ENCODE measurements around the gene NIPAL1. TPM values are rescaled to one million over a fixed set of nuclear protein-coding genes. Genes with fewer than 3 reads are reported as not detected.

Gene NIPAL1
- total RNA-seq, 1 experiment from 2014 or later = 7.1 TPM

- TF ChIP-seq HMGA2 (CRISPR knock-in tag; IDR thresholded peaks at IDR 0.05) = no peak
Measured at GRCh38 chr4:48073567-48074103, 57.1 kb downstream of the NIPAL1 start (continued).

GRCh38 chr4:48074657-48075056 lies 58.1 kb downstream of the NIPAL1 start:
- H3K4me1 Mint-ChIP-seq = no peaks in the 10 kb centered on the region
- H3K27ac Mint-ChIP-seq = no peak overlapping the region
- CTCF ChIA-PET = no interaction called here
- H3K4me3 Mint-ChIP-seq = no peak overlapping the region
- no peak for DNase-seq (ENCODE audit: low spot score)
- no peak for ATAC-seq
- H3K27me3 Mint-ChIP-seq (ENCODE audit: low read depth) = no peaks in the 10 kb centered on the region
- POLR2A ChIA-PET = no interaction called here
- no peaks in the 10 kb centered on the region for H3K36me3 Mint-ChIP-seq
- TF ChIP-seq ZNF416 (CRISPR knock-in tag; IDR thresholded peaks at IDR 0.05) (no peak), HMGA2 (CRISPR knock-in tag; IDR thresholded peaks at IDR 0.05) (no peak), ZNF138 (CRISPR knock-in tag; conservative IDR thresholded peaks at IDR 0.05) (no peak), FOXP1 (CRISPR knock-in tag; IDR thresholded peaks at IDR 0.05; ENCODE audit: borderline replicate concordance) (no peak), NR1H2 (CRISPR knock-in tag; IDR thresholded peaks at IDR 0.05) (no peak)
- H3K9me3 Mint-ChIP-seq = no peaks in the 10 kb centered on the region

GRCh38 chr4:48078425-48078824 lies 61.9 kb downstream of the NIPAL1 start:
- H3K27ac Mint-ChIP-seq = no peak overlapping the region
- no peak for DNase-seq (ENCODE audit: low spot score)
- CTCF ChIA-PET = no interaction called here
- peaks cover 3% of the 10 kb centered on the region; the same call in 1 of the 2 replicates for H3K4me1 Mint-ChIP-seq
- H3K27me3 Mint-ChIP-seq (ENCODE audit: low read depth) = no peaks in the 10 kb centered on the region
- no peak overlapping the region for H3K4me3 Mint-ChIP-seq
- no peaks in the 10 kb centered on the region for H3K36me3 Mint-ChIP-seq
- H3K9me3 Mint-ChIP-seq = no peaks in the 10 kb centered on the region
- no peak for TF ChIP-seq ZNF121 (CRISPR knock-in tag; IDR thresholded peaks at IDR 0.05)
- no peak for TF ChIP-seq ZNF671 (CRISPR knock-in tag; IDR thresholded peaks at IDR 0.05)
- no peak for TF ChIP-seq ZNF263 (CRISPR knock-in tag; IDR thresholded peaks at IDR 0.05; ENCODE audit: low read depth)
- TF ChIP-seq SMAD4 (CRISPR knock-in tag; IDR thresholded peaks at IDR 0.05) = no peak
- no peak for TF ChIP-seq KAT7 (CRISPR knock-in tag; IDR thresholded peaks at IDR 0.05; ENCODE audit: borderline replicate concordance)
- no peak for TF ChIP-seq ZNF317 (CRISPR knock-in tag; IDR thresholded peaks at IDR 0.05; ENCODE audit: borderline replicate concordance, low read depth)
- TF ChIP-seq E2F1 (CRISPR knock-in tag; IDR thresholded peaks at IDR 0.05) = no peak
- TF ChIP-seq TCF7 (CRISPR knock-in tag; IDR thresholded peaks at IDR 0.05; ENCODE audit: low read depth) = no peak
- TF ChIP-seq NR2C2 (CRISPR knock-in tag; IDR thresholded peaks at IDR 0.05) = no peak
- no peak for TF ChIP-seq SP1 (CRISPR knock-in tag; conservative IDR thresholded peaks at IDR 0.05)
- TF ChIP-seq NFYB (CRISPR knock-in tag; conservative IDR thresholded peaks at IDR 0.05; ENCODE audit: low read depth) = no peak
- TF ChIP-seq, protein P1, sequence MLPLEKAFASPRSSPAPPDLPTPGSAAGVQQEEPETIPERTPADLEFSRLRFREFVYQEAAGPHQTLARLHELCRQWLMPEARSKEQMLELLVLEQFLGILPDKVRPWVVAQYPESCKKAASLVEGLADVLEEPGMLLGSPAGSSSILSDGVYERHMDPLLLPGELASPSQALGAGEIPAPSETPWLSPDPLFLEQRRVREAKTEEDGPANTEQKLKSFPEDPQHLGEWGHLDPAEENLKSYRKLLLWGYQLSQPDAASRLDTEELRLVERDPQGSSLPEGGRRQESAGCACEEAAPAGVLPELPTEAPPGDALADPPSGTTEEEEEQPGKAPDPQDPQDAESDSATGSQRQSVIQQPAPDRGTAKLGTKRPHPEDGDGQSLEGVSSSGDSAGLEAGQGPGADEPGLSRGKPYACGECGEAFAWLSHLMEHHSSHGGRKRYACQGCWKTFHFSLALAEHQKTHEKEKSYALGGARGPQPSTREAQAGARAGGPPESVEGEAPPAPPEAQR (CRISPR knock-in tag; IDR thresholded peaks at IDR 0.05) = no peak
- ATAC-seq = no peak
- POLR2A ChIA-PET = no interaction called here

- Mint-ChIP-seq H3K9me3 (no peaks in the 10 kb centered on the region), H3K27me3 (ENCODE audit: low read depth) (no peaks in the 10 kb centered on the region), H3K4me3 (no peak overlapping the region), H3K4me1 (peaks cover 3% of the 10 kb centered on the region; the same call in 1 of the 2 replicates), H3K36me3 (no peaks in the 10 kb centered on the region), H3K27ac (no peak overlapping the region)
- POLR2A ChIA-PET = no interaction called here
- no peak for ATAC-seq
- no peak for DNase-seq (ENCODE audit: low spot score)
- CTCF ChIA-PET = no interaction called here
- TF ChIP-seq CREM (CRISPR knock-in tag; IDR thresholded peaks at IDR 0.05) = no peak
- TF ChIP-seq, protein P2, sequence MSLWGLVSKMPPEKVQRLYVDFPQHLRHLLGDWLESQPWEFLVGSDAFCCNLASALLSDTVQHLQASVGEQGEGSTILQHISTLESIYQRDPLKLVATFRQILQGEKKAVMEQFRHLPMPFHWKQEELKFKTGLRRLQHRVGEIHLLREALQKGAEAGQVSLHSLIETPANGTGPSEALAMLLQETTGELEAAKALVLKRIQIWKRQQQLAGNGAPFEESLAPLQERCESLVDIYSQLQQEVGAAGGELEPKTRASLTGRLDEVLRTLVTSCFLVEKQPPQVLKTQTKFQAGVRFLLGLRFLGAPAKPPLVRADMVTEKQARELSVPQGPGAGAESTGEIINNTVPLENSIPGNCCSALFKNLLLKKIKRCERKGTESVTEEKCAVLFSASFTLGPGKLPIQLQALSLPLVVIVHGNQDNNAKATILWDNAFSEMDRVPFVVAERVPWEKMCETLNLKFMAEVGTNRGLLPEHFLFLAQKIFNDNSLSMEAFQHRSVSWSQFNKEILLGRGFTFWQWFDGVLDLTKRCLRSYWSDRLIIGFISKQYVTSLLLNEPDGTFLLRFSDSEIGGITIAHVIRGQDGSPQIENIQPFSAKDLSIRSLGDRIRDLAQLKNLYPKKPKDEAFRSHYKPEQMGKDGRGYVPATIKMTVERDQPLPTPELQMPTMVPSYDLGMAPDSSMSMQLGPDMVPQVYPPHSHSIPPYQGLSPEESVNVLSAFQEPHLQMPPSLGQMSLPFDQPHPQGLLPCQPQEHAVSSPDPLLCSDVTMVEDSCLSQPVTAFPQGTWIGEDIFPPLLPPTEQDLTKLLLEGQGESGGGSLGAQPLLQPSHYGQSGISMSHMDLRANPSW (CRISPR knock-in tag; conservative IDR thresholded peaks at IDR 0.05; ENCODE audit: low read depth) = no peak
- no peak for TF ChIP-seq ZNF263 (CRISPR knock-in tag; IDR thresholded peaks at IDR 0.05; ENCODE audit: low read depth)
- TF ChIP-seq TEAD1 (CRISPR knock-in tag; IDR thresholded peaks at IDR 0.05) = no peak
- TF ChIP-seq, protein P3, sequence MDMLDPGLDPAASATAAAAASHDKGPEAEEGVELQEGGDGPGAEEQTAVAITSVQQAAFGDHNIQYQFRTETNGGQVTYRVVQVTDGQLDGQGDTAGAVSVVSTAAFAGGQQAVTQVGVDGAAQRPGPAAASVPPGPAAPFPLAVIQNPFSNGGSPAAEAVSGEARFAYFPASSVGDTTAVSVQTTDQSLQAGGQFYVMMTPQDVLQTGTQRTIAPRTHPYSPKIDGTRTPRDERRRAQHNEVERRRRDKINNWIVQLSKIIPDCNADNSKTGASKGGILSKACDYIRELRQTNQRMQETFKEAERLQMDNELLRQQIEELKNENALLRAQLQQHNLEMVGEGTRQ (CRISPR knock-in tag; IDR thresholded peaks at IDR 0.05) = no peak
- no peak for TF ChIP-seq AR (CRISPR knock-in tag; IDR thresholded peaks at IDR 0.05)
Measured at GRCh38 chr4:48078862-48079655, 62.5 kb downstream of the NIPAL1 start.
